GM12878 (cell line): ENCODE data around the gene BBS4. TPM values are rescaled to one million over a fixed set of nuclear protein-coding genes. Genes with fewer than 3 reads are reported as not detected.

ENCODE experiments used
- ATAC-seq: fragments of 200-7000 bp; cut with Tn5 transposase; 3 replicates; pipeline ENCODE4 v1.9.1; 2020; ENCODE audit warnings: mild to moderate bottlenecking, moderate library complexity
- BruUV-seq: library from RNA; stranded (reverse); fragments of 400-500 nt; replicated peaks from 2 replicates; lab custom pipeline; 2021; lab: Mats Ljungman, UMichigan
- CTCF ChIA-PET: fragments of 300-600 bp; sonication (Branson Sonifier 250); formaldehyde crosslinking; extraction: SDS; loops from one replicate; lab custom pipeline; 2021; ENCODE audit warnings: inconsistent platforms; lab: Yijun Ruan, JAX
- POLR2A ChIA-PET: fragments of 350-600 bp; formaldehyde crosslinking; extraction: SDS; loops from one replicate; lab custom pipeline; 2021; ENCODE audit warnings: inconsistent platforms; lab: Charles Lee
- RAD21 ChIA-PET: fragments of 300-600 bp; sonication (Branson Sonifier 250); formaldehyde crosslinking; loops from one replicate; lab custom pipeline; 2023; ENCODE audit warnings: antibody characterized with exemption; ENCODE audit not compliant: unreplicated experiment; lab: Charles Lee
- SMC1A ChIA-PET: fragments of 300-600 bp; sonication (Branson Sonifier 250); formaldehyde crosslinking; loops from one replicate; lab custom pipeline; 2023; ENCODE audit not compliant: unreplicated experiment, uncharacterized antibody; lab: Charles Lee
- DNase-seq: peaks from one replicate; pipeline ENCODE4 v3.0.0-alpha.2; 2011; ENCODE audit warnings: low read depth, low spot score
- FAIRE-seq: peaks from 3 replicates; lab custom pipeline; 2011; peaks lifted over from hg19 to GRCh38; lab: Jason Lieb, UNC
- H2AFZ ChIP-seq: 2 replicates; pipeline ENCODE4 v1.6.0; 2011; ENCODE audit warnings: low read depth, low read length, control low read depth; ENCODE audit not compliant: control insufficient read depth
- H3K27ac ChIP-seq: 2 replicates; pipeline ENCODE4 v1.5.1; 2011; ENCODE audit warnings: control low read depth; ENCODE audit not compliant: control insufficient read depth, insufficient read depth
- H3K27me3 ChIP-seq, 2 experiments: replicated peaks in 1 of 2; 2 replicates each; pipeline versions ENCODE4 v1.6.0 to v1.6.1; 2011; ENCODE audit warnings: low read length in 1 of 2; ENCODE audit not compliant: control insufficient read depth in 2 of 2, insufficient read depth in 2 of 2
- H3K36me3 ChIP-seq, 2 experiments: 2 replicates each; pipeline ENCODE4 v1.5.1; 2011; ENCODE audit warnings: low read length in 1 of 2; ENCODE audit not compliant: control insufficient read depth in 2 of 2, insufficient read depth in 2 of 2
- H3K4me1 ChIP-seq: 2 replicates; pipeline ENCODE4 v1.6.1; 2011; ENCODE audit warnings: mild to moderate bottlenecking, low read length, moderate library complexity, mixed read lengths; ENCODE audit not compliant: control insufficient read depth, insufficient read depth
- H3K4me2 ChIP-seq: 2 replicates; pipeline ENCODE4 v1.6.0; 2011; ENCODE audit warnings: control low read depth; ENCODE audit not compliant: control insufficient read depth, insufficient read depth
- H3K4me3 ChIP-seq: fragments of 200-600 bp; sonication (generic); 2 replicates; pipeline ENCODE4 v1.5.1; 2016
- H3K79me2 ChIP-seq: 2 replicates; pipeline ENCODE4 v1.6.0; 2011; ENCODE audit warnings: low read length; ENCODE audit not compliant: control insufficient read depth, insufficient read depth
- H3K9ac ChIP-seq: 2 replicates; pipeline ENCODE4 v1.8.0; 2011; ENCODE audit warnings: low read length, control low read depth, mixed read lengths; ENCODE audit not compliant: control insufficient read depth, insufficient read depth
- H3K9me3 ChIP-seq: replicated peaks from 3 replicates; pipeline ENCODE4 v1.5.1; 2011; ENCODE audit warnings: mild to moderate bottlenecking, low read length; ENCODE audit not compliant: control insufficient read depth, insufficient read depth
- H4K20me1 ChIP-seq: 2 replicates; pipeline ENCODE4 v1.6.0; 2011; ENCODE audit not compliant: control insufficient read depth, insufficient read depth
- BCL11A ChIP-seq: IDR thresholded peaks from 2 replicates; pipeline ENCODE4 v1.6.1; 2011; ENCODE audit warnings: low read depth, low read length
- BMI1 ChIP-seq: fragments of 450-650 bp; IDR thresholded peaks from 2 replicates; pipeline ENCODE4 v1.6.1; 2016; ENCODE audit warnings: mild to moderate bottlenecking, moderate library complexity, borderline replicate concordance
- DPF2 ChIP-seq: fragments of 450-650 bp; IDR thresholded peaks from 2 replicates; pipeline ENCODE4 v1.6.1; 2017; ENCODE audit warnings: mild to moderate bottlenecking
- HSF1 ChIP-seq: fragments of 150-350 bp; IDR thresholded peaks from 2 replicates; pipeline ENCODE4 v1.6.1; 2014; ENCODE audit warnings: mild to moderate bottlenecking, low read depth, low read length
- PML ChIP-seq: IDR thresholded peaks from 2 replicates; pipeline ENCODE4 v1.6.1; 2012; ENCODE audit warnings: low read length, inconsistent platforms
- PRDM15 ChIP-seq: fragments of 450-650 bp; formaldehyde crosslinking; IDR thresholded peaks from 2 replicates; pipeline ENCODE4 v1.4.0; 2020; ENCODE audit warnings: mild to moderate bottlenecking, moderate library complexity
- RELB ChIP-seq: fragments of 450-650 bp; IDR thresholded peaks from 2 replicates; pipeline ENCODE4 v1.6.1; 2017; ENCODE audit warnings: low read depth, mild to moderate bottlenecking, moderate library complexity
- SMC3 ChIP-seq: IDR thresholded peaks from 2 replicates; pipeline ENCODE4 v1.6.1; 2011; ENCODE audit warnings: low read length, improper control_type of control experiment, borderline replicate concordance
- TBL1XR1 ChIP-seq: IDR thresholded peaks from 2 replicates; pipeline ENCODE4 v1.6.1; 2012; ENCODE audit warnings: low read depth, low read length, improper control_type of control experiment
- ZBTB11 ChIP-seq: fragments of 450-650 bp; formaldehyde crosslinking; IDR thresholded peaks from 2 replicates; pipeline ENCODE4 v1.5.0; 2022; ENCODE audit warnings: mild to moderate bottlenecking, missing genetic modification characterization
- ZNF622 ChIP-seq: fragments of 450-650 bp; IDR thresholded peaks from 2 replicates; pipeline ENCODE4 v1.6.1; 2017; ENCODE audit warnings: mild to moderate bottlenecking, inconsistent platforms
- WGBS: methylation state at CpG from one replicate; pipeline ENCODE4 v1.1.6; 2016; ENCODE audit warnings: low lambda C conversion rate; ENCODE audit not compliant: insufficient replicate concordance, insufficient coverage; ENCODE audit errors: missing lambda C conversion rate; 5-methylcytosine and 5-hydroxymethylcytosine counted together
- in situ Hi-C: fragments of 300-500 bp; cut with MboI; formaldehyde crosslinking; loops from 9 replicates; pipeline ENCODE4 v1.14.3; 2018; ENCODE audit warnings: mixed read lengths
- intact Hi-C: fragments of 100-400 bp; cut with micrococcal nuclease; formaldehyde crosslinking; loops from one replicate; pipeline ENCODE4 v1.14.2; 2022; ENCODE audit not compliant: unreplicated experiment
- polyA plus RNA-seq, 11 experiments: library from polyadenylated mRNA; depleted of rRNA in 4 of 11; unstranded in 6 of 11; stranded (reverse) in 5 of 11; fragments of >200 nt; fragmentation: Nextera tagmentation in 4 of 11; fragmentation: Illumina TruSeq in 1 of 11; extraction: Ambion mirVana in 4 of 11; extraction: Trizol in 1 of 11; gene quantifications; 1 replicate in 1 of 11; 2 replicates in 10 of 11; pipeline versions ENCODE4 v1.2.1 to v1.2.3, GENCODE V29; 2011 to 2016; ENCODE audit warnings: inconsistent platforms in 2 of 11, missing spikeins in 2 of 11, low read depth in 1 of 11
- total RNA-seq, 4 experiments: library from RNA; depleted of rRNA in 3 of 4; stranded (reverse); fragments of >200 nt in 3 of 4; fragmentation: Illumina TruSeq in 1 of 4; extraction: Trizol in 1 of 4; gene quantifications; 2 replicates each; pipeline versions ENCODE4 v1.2.1 to v1.2.3, GENCODE V29; 2013 to 2021

The BBS4 gene
- total and polyA plus RNA-seq, 10 of the 15 experiments (the other 5 are each of a cell fraction or from before 2014, with no cell fraction given): 7.2 to 22.1 (median 9.9) TPM

GRCh38 chr15:72783640-72784455 lies 97.8 kb downstream of the BBS4 start, which contains the start of gene ADPGK:
Gene ADPGK (minus strand): TSS chr15:72783758. CDS start chr15:72783691, 67 bp downstream.
- no TSS peak for BruUV-seq
- CTCF ChIA-PET: interaction anchor here (0.7 to 4.8 kb wide), 11 partner anchors 9 to 298 kb away, joined by 3 to 34 read pairs (median 3); no protein-coding TSS in a partner anchor
- H3K9ac ChIP-seq: peak within 1 kb of the TSS; percentile 97
- H3K4me2 ChIP-seq: peak within 1 kb of the TSS; percentile 94
- H3K9me3 ChIP-seq: no peaks in the 10 kb centered on the region
- FAIRE-seq: peak; percentile 89
- SMC1A ChIA-PET: interaction anchor here (0.9 to 3.2 kb wide), 2 partner anchors 62 to 457 kb away, joined by 3 to 14 read pairs; no protein-coding TSS in a partner anchor
- peak; percentile 86 for ATAC-seq
- H4K20me1 ChIP-seq: peaks cover 3% of the 10 kb centered on the region; the same call in 1 of the 2 replicates
- peak within 1 kb of the TSS; percentile 93 for H3K27ac ChIP-seq
- H2AFZ ChIP-seq: peak within 1 kb of the TSS; percentile 85
- H3K36me3 ChIP-seq: 0 out of 4 replicates have a peak, but pooled peaks cover 0 to 3% of the 10 kb centered on the region in 2 experiments
- H3K79me2 ChIP-seq: peaks cover 46% of the 10 kb centered on the region
- peaks cover 31% of the 10 kb centered on the region for H3K4me1 ChIP-seq
- peak within 1 kb of the TSS; percentile 94 for H3K4me3 ChIP-seq
- WGBS: 1% methylated on average over 66 of the region's 68 CpGs
- peak; percentile 70 for DNase-seq
- RAD21 ChIA-PET: interaction anchor here (1.1 to 2.1 kb wide), 4 partner anchors 9 to 62 kb away, joined by 3 to 8 read pairs (median 4); no protein-coding TSS in a partner anchor
- POLR2A ChIA-PET: no interaction called here
- intact Hi-C loops (loop anchor here (2.0 to 10.0 kb wide), 3 partner anchors 42 to 461 kb away; partner anchors contain the start of genes BBS4 and HIGD2B), in situ Hi-C loops (loop anchor here (10.0 kb wide), 1 partner anchor 851 kb away; the partner anchor contains the start of gene NPTN)
- no peaks in the 10 kb centered on the region for H3K27me3 ChIP-seq
- no peak for TF ChIP-seq ZNF622
- TF ChIP-seq BMI1: no peak
- TF ChIP-seq HSF1: no peak
- TF ChIP-seq DPF2: peak; percentile 80
- TF ChIP-seq ZBTB11 (CRISPR knock-in tag): no peak
- TF ChIP-seq RELB: peak; percentile 75; the same call in 1 of the 2 replicates
- TF ChIP-seq BCL11A: no peak
- peak; percentile 72; the same call in 1 of the 2 replicates for TF ChIP-seq TBL1XR1
- TF ChIP-seq PRDM15: no peak
- TF ChIP-seq PML: peak; percentile 81
- TF ChIP-seq SMC3: no peak
